HG03095 (cell line): ENCODE results near the gene ABHD12.
"Not testable (repeated sequence)": the region's sequence is repeated elsewhere in the genome, so short reads cannot be mapped to it uniquely, and the experiment has no call there.

ENCODE experiments used
- ATAC-seq: cut with Tn5 transposase; IDR thresholded peaks from one replicate; pipeline ENCODE4 v1.9.1; 2021; ENCODE audit warnings: moderate library complexity; ENCODE audit not compliant: unreplicated experiment

The ABHD12 gene

DNA sequence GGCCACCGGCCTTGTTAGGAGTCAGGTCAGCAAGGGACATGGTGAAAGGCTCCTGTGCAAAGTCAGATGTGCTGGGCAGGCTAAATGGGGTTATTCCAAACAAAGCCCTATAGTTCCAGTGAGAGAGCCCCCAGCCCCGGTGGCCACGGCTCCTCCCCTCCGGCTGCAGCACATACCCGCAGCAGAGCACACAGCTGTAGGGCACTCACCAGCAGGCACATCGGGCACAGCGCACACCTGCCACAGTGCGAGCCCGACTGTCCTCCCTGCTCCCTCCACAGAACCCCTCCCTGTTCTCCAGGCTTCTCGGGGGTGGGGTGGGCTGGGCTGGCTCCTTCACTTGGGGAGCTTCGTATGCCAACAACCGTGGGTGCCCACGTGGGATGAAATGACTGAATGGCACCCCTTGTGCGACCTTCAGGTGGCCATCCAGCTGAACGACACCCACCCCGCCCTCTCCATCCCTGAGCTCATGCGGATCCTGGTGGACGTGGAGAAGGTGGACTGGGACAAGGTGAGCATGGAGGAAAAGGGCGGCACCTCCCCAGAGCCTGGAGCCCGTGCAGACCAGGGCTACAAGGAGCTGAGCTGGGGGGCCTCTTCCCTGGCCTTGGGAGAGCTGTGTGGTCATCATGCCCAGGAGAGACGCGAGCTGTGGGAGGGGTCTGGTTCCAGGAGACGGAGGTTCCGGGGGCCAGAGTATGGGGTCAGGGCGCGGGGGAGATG is 111.8 kb downstream of the ABHD12 start:
- no peak for ATAC-seq

DNA sequence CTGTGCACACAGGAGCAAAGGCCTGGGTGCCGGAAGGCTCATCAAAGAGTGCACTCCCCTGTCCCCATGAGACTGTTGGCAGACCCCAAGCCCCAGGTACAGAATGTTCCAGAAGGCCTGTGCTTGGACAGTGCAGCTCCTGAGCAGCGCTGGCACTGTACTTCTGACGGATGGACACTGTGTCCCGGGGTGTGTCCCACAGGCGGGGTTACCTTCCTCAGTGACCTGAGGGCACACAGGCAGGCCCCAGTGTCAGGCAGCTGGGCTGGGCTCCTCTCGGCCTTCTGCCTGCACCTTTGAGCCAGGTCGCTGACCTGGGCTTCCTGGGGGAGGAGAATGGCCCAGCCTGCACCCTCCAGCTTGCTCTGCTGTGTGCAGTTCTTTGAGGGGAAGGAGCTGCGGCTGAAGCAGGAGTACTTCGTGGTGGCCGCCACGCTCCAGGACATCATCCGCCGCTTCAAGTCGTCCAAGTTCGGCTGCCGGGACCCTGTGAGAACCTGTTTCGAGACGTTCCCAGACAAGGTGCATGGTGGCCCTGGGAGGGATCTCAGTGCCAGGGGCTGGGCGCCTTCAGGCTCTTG is 112.6 kb downstream of the ABHD12 start:
- ATAC-seq = no peak

DNA sequence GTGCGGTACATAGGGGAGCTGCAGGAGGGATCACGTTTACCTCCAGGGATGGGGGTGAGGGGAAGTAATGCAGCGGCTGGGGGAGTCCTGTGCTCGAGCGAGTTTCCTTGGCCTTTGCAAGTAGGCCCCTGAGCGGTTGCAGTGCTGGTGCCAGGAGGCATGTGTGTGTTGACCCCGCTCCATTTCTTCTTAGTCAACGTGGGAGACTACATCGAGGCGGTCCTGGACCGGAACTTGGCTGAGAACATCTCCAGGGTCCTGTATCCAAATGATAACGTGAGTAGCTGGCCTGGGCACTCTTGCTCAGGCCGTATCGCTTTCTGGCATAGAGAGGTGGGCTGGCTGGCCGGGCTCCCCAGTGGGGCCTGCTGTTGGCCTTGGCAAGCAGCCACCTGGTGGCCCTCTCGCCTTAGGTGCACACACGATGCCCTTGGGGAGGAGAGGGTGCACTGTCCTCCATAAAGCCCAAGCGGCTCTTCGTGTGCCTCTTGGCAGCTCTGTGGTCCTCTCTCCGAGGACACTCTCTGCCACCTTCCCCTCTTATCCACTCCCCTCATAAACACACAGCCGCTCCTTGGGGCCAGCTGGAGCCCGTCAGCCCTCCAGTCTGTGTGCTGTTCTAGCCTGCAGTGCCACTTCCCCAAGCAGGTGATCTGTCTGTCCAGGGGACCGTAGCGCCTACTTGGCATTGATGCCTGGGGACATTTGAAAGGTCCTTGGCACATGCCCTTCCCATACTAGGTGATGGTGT is 113.4 kb downstream of the ABHD12 start:
- ATAC-seq = no peak

- no peak for ATAC-seq
Measured at GRCh38 chr20:25276533-25277050, 114.0 kb downstream of the ABHD12 start.

DNA sequence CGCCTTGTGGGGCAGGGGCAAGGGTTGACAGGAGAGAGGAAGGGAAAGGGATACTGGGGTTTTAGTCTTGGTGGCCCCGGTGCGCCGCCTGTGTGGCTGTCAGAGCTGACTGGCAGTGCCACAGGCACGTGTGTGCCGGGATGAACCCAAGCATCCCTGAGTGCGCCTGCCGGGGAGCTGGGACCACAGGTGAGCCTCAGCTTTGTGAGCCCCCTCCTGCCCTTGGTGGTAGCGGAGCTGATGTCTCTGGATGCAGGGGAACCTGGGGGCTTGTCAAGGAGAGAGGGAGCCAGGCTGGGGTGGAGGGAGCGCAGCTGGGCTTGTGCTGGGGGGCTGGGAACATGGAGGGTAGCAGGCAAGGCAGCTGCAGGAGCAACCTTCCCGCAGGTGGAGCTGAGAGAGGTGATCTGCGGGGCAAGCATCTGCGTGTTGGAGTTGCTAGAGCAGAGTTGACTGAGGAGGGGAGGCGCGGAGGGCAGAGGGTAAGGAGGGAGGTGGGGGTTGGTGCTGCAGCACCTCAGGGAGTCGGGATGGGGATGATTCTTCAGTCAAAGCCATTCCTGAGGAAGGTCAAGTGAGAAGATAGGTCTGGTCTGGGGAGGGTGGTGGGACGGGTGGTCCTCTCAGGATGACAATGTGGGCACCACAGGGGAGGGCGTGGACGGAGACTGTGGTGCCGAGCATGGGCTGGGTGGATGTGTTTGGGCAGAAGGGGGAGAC is 114.7 kb downstream of the ABHD12 start:
- no peak for ATAC-seq

GRCh38 chr20:25274891-25275812 is 115.5 kb downstream of the ABHD12 start:
- no peak for ATAC-seq

- ATAC-seq = no peak
Measured at GRCh38 chr20:25274481-25274880, 116.2 kb downstream of the ABHD12 start.

- ATAC-seq = no peak
Measured at GRCh38 chr20:25273541-25274358, 116.9 kb downstream of the ABHD12 start.

DNA sequence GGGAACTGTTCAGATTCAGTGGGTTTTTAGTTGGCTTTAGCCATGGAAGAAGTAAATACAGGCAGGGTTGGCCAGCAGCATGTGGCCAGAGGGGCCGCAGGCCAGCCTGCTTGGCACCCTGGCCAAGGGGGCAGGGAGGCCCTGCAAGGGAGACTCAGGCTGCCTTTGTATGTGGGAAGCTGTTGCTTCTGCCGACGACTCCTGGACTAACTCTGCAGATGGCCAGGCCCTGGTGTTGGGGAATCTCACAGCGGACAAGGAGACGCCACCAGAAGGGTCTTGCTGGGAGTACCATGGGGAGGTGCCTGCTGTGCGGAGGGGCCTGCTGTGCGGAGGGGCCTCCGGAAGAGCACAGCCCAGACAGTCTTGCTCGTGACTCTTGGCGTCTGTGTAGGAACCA is 117.6 kb downstream of the ABHD12 start:
- ATAC-seq = no peak

DNA sequence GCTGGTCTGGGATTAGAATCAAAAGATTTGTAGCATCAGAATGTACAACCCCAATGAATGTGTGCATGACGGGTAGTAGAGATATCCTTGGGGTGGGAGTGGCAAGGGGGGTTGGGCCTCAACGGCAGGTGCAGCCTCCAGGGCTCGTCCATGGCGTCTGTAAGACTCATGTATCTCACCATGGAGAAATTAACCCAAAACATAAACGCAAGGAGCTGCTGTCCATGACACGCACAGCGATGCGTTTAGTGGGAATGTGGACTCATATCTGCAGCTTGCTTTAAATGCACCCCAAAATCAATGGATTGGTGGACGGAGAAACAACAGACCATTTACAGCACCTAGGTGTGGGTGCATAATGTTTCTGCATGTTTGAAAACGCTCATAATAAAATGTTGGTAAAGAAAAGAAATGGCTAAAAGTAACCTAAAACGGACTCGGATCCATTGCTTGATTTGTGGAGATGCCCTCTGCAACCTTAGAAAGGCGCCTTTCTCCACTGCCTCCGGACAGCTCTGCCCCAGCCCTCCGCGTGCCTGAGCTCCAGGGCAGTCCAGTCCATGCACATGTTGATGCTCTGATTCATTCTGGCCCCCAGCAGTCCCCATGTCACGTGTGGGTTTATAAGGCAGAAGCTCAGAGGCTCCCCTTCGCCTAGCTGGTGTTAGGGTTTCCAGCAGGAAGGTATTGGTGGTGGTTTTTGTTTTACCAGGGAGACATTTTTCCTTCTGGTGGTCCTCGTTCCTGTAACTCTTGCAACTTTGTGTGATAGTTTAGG is 118.2 kb downstream of the ABHD12 start:
- ATAC-seq = no peak

DNA sequence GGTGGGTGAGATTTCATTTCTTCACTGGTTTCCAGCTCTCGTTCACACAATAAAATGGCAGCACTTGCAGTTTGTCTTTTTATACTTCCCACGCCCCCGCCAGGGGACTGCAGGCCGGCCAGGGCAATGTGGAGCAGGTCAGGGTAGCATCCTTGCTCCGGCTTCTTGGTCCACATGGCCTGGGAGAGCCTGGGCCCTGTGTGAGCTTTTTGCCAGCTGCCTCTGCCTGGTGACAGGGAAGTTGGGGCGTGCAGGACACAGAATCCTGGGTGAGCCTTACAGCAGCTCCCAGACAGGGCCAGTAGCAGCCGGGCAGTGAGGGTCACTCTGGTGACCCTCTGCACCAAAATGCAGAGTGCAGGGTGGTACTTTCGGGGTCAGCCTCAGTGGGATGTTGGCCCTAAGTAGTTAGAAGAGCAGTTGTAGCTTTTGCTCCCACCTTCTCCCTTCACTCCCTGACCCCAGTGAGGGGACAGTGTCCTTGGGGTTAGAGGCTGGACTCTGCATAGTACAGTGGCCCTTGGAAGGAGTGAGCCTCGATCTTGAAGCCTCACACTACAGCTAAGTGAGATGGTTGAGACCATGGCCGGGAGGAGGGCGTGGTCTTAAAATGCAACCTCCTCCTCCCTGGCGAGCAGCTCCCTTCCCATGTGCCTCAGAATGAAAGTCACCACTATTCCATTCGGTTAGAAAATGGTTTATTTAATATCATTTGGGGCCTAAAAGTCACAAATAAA is 119.0 kb downstream of the ABHD12 start:
- ATAC-seq = no peak

DNA sequence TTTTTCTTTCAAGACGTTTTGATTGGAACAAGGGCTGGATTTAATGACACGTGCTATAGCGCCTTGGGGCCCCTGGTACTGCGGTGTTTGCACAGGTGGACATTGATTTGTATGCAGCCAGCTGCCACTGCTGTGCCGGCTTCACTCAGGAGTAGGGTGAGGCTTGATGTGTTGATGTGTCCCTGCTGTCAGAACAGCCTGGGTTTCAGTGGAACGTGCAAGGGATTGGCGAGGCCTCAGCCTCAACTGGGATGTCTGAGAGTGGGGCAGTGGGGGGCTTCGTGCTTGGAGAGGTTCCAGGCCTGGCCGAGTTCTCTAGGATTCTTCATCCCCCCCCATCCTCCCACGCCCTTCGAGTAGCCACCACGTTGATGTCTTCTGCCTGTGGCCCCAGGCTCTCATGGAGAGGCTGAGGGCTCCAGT is 119.8 kb downstream of the ABHD12 start:
- ATAC-seq = no peak

DNA sequence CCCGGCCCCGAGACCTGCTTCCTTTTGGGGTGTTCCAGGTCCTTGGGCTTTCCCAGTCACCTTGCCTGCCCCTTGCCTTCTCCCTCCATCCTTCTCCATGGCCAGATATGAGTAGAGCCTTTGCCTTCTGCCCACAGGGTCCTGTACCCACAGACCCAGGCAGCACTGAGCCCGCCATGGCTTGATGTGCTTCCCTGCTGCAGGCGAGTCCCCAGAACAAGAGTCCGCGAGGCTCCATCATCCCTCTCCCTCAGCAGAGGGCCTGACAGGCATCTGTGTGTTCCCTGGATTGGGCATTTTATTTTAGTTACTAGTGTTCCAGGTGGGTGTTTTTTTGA is 120.8 kb downstream of the ABHD12 start:
- ATAC-seq = no peak

DNA sequence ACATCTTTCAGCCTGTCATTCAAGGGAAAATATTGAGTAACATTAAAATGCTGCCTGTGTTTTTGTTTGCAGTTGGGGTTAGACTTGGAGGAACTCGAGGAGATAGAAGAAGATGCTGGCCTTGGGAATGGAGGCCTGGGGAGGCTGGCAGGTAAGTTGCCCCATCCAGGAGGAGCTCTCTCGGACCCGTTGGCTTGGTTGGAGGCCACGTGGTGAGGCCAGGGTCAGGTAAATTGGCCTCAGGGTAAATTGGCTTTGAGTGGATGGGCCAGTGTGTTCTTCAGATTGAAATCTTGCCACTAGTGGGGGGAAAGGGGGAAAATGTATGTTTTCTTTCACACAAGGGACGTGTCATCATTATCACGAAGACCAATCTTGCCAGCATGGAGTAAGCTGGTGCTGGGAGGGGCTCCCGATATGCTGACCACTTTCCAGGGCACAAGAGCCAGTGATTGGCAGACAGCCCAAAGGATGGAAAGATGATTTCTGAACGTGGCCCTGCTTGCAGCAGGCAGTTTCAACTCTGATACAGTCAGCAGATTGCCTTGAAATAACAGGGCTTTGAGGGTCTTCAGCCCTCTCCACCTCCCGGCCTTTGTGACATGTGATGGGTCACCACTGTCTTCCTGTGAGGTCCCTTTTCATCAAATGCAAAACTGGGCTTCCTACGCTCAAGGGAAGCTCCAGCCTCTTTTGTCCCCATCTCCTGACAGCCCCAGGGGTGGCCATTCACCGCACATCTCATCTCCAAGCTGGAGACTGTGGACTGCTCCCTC is 121.4 kb downstream of the ABHD12 start:
- no peak for ATAC-seq

GRCh38 chr20:25260770-25261437 is 129.7 kb downstream of the ABHD12 start:
- ATAC-seq = not testable (repeated sequence)

GRCh38 chr20:25259788-25260254 is 130.8 kb downstream of the ABHD12 start:
- ATAC-seq = no peak

DNA sequence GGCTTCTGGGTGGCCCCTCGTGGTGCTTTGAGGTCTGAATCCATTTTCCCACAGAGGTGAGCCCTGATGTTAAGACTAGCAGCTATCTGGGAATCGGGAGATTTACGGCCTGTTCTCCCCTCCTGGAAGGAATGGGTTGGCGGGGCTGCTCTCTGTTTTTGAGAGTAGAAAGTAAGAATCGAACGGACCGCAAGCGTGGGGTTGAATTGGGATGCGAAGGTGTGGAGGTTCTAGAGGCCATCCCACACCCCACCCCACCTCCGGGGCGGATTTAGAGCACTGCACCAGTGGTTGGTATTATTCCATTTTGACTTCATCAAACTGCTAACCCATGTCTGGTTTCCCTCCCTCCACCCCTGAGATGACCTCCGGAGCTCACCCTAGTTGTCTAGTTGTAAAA is 131.3 kb downstream of the ABHD12 start:
- no peak for ATAC-seq
